DOHH2 (cell line): Measurements from ENCODE around the gene RAMP1.
"Not testable (repeated sequence)": the region's sequence is repeated elsewhere in the genome, so short reads cannot be mapped to it uniquely, and the experiment has no call there.

Experiments used
- H3F3A ChIP-seq: fragments of 200-600 bp; sonication (generic), shearing (Covaris generic); 2 replicates; pipeline ENCODE4 v1.6.0; 2016; ENCODE audit warnings: antibody characterized with exemption, mild to moderate bottlenecking; ENCODE audit not compliant: control insufficient read depth, insufficient read depth
- H3K27ac ChIP-seq: fragments of 200-600 bp; sonication (generic); 2 replicates; pipeline ENCODE4 v1.5.1; 2014; ENCODE audit warnings: low read depth, mild to moderate bottlenecking, low read length, moderate library complexity
- H3K27me3 ChIP-seq: fragments of 200-600 bp; sonication (generic); 2 replicates; pipeline ENCODE4 v1.6.1; 2014; ENCODE audit warnings: mild to moderate bottlenecking, low read length, mixed read lengths; ENCODE audit not compliant: control insufficient read depth
- H3K36me3 ChIP-seq: fragments of 200-600 bp; sonication (generic); 2 replicates; pipeline ENCODE4 v1.6.1; 2014; ENCODE audit warnings: mild to moderate bottlenecking, low read length, moderate library complexity, mixed read lengths; ENCODE audit not compliant: control insufficient read depth
- H3K4me1 ChIP-seq: fragments of 200-600 bp; sonication (generic); 2 replicates; pipeline ENCODE4 v1.6.1; 2014; ENCODE audit warnings: mild to moderate bottlenecking, low read length, mixed read lengths; ENCODE audit not compliant: control insufficient read depth
- H3K4me2 ChIP-seq: fragments of 200-600 bp; sonication (generic); 2 replicates; pipeline ENCODE4 v1.6.0; 2014; ENCODE audit warnings: mild to moderate bottlenecking, low read length, moderate library complexity
- H3K4me3 ChIP-seq: fragments of 200-600 bp; sonication (generic); 2 replicates; pipeline ENCODE4 v1.5.1; 2014; ENCODE audit warnings: mild to moderate bottlenecking, low read length, mixed read lengths
- H3K79me2 ChIP-seq: fragments of 200-600 bp; sonication (generic); 2 replicates; pipeline ENCODE4 v1.6.1; 2014; ENCODE audit warnings: mild to moderate bottlenecking, low read length, mixed read lengths; ENCODE audit not compliant: control insufficient read depth
- H3K9me2 ChIP-seq: fragments of 200-600 bp; sonication (generic); replicated peaks from 2 replicates; pipeline ENCODE4 v1.6.1; 2014; ENCODE audit warnings: mild to moderate bottlenecking, low read length, mixed read lengths; ENCODE audit not compliant: control insufficient read depth
- H3K9me3 ChIP-seq: fragments of 200-600 bp; sonication (generic); 2 replicates; pipeline ENCODE4 v1.6.1; 2014; ENCODE audit warnings: antibody characterized with exemption, low read length, mixed read lengths; ENCODE audit not compliant: control insufficient read depth, insufficient read depth
- H4K20me1 ChIP-seq: fragments of 200-600 bp; sonication (generic); 2 replicates; pipeline ENCODE4 v1.6.0; 2014; ENCODE audit warnings: low read depth, mild to moderate bottlenecking, antibody characterized with exemption, low read length, moderate library complexity; ENCODE audit not compliant: control insufficient read depth, insufficient read depth
- CTCF ChIP-seq: fragments of 200-600 bp; sonication (generic); IDR thresholded peaks from one replicate; pipeline ENCODE4 v1.5.1; 2014; ENCODE audit warnings: antibody characterized with exemption, mild to moderate bottlenecking, low read depth, low read length; ENCODE audit not compliant: poor library complexity, severe bottlenecking
- EZH2phosphoT487 ChIP-seq: fragments of 200-600 bp; sonication (generic); IDR thresholded peaks from 2 replicates; pipeline ENCODE4 v1.6.1; 2017; ENCODE audit warnings: borderline replicate concordance, mild to moderate bottlenecking, antibody characterized with exemption, low read length, moderate library complexity, mixed read lengths

Gene RAMP1

GRCh38 chr2:237833546-237833945 is 25.9 kb upstream of the RAMP1 start:
- no peaks in the 10 kb centered on the region for H3F3A ChIP-seq
- H3K27me3 ChIP-seq: no peaks in the 10 kb centered on the region
- TF ChIP-seq EZH2phosphoT487: no peak
- TF ChIP-seq CTCF: no peak
- peaks cover 6% of the 10 kb centered on the region for H3K4me1 ChIP-seq
- H3K27ac ChIP-seq: no peak overlapping the region
- H3K9me2 ChIP-seq: no peaks in the 10 kb centered on the region
- H3K4me3 ChIP-seq: no peak overlapping the region
- H3K79me2 ChIP-seq: no peaks in the 10 kb centered on the region
- H3K36me3 ChIP-seq: no peaks in the 10 kb centered on the region
- no peaks in the 10 kb centered on the region; the same call in 1 of the 2 replicates for H3K9me3 ChIP-seq
- no peak overlapping the region for H3K4me2 ChIP-seq
- H4K20me1 ChIP-seq: no peaks in the 10 kb centered on the region

- H3K4me1 ChIP-seq: peaks cover 6% of the 10 kb centered on the region
- no peaks in the 10 kb centered on the region for H3K27me3 ChIP-seq
- H3K4me2 ChIP-seq: no peak overlapping the region
- H3K36me3 ChIP-seq: no peaks in the 10 kb centered on the region
- no peaks in the 10 kb centered on the region for H3F3A ChIP-seq
- H3K27ac ChIP-seq: no peak overlapping the region
- H3K9me3 ChIP-seq: no peaks in the 10 kb centered on the region; the same call in 1 of the 2 replicates
- no peaks in the 10 kb centered on the region for H4K20me1 ChIP-seq
- no peak overlapping the region for H3K4me3 ChIP-seq
- TF ChIP-seq EZH2phosphoT487: no peak
- TF ChIP-seq CTCF: no peak
- no peaks in the 10 kb centered on the region for H3K9me2 ChIP-seq
- H3K79me2 ChIP-seq: no peaks in the 10 kb centered on the region
Measured at GRCh38 chr2:237835372-237835771, 24.1 kb upstream of the RAMP1 start.

GRCh38 chr2:237841051-237841450 is 18.4 kb upstream of the RAMP1 start:
- Histone ChIP-seq H3K4me3 (no peak overlapping the region), H4K20me1 (no peaks in the 10 kb centered on the region)

GRCh38 chr2:237848940-237849339 is 10.5 kb upstream of the RAMP1 start:
- H3K4me1 ChIP-seq, H4K20me1 ChIP-seq, H3F3A ChIP-seq, H3K36me3 ChIP-seq, H3K79me2 ChIP-seq, H3K4me2 ChIP-seq, H3K27me3 ChIP-seq, H3K4me3 ChIP-seq, H3K27ac ChIP-seq, H3K9me3 ChIP-seq, H3K9me2 ChIP-seq: not testable (repeated sequence)

More at GRCh38 chr2:237841051-237841450, 18.4 kb upstream of the RAMP1 start:
- no peaks in the 10 kb centered on the region for H3K79me2 ChIP-seq
- TF ChIP-seq EZH2phosphoT487 (no peak), CTCF (no peak)
- no peaks in the 10 kb centered on the region; the same call in 1 of the 2 replicates for H3K4me1 ChIP-seq
- H3K27me3 ChIP-seq: no peaks in the 10 kb centered on the region
- H3K36me3 ChIP-seq: no peaks in the 10 kb centered on the region
- peaks cover 6% of the 10 kb centered on the region; the same call in 1 of the 2 replicates for H3F3A ChIP-seq
- H3K9me3 ChIP-seq: no peaks in the 10 kb centered on the region; the same call in 1 of the 2 replicates
- no peaks in the 10 kb centered on the region for H3K9me2 ChIP-seq
- H3K4me2 ChIP-seq: no peak overlapping the region
- no peak overlapping the region for H3K27ac ChIP-seq
